ENCODE measurements around the gene KCTD15.

KCTD15 gene

GRCh38 chr19:33862981-33863380, 66.3 kb downstream of the KCTD15 start:
- no peak for DNase-seq

- DNase-seq, result no peak
These were observed 66.8 kb downstream of the KCTD15 start for GRCh38 chr19:33863436-33863835.

DNA sequence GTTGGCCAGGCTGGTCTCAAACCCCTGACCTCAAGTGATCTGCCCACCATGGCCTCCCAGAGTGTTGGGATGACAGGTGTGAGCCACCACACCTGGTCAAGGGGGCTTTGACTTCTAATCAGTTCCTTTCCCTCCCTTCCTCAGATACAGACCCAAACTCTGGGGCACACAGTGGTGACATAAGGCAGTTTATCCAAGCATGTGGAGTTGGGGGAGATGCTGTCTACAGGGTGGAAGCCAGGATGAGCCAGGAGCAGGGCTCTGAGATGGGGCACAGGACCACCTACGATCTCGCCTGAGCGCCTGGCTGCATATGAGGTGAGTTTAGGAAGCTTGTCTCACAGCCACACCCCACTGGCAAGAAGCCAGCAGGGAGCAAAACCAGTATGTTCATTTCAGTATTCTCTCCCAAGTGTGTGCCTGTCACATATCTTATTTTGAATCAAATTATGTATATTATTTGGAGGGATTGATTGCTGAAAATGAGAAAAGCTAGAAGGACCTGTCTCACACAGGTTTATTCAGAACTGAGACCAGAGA, 67.7 kb downstream of the KCTD15 start:
- no peak for DNase-seq

GRCh38 chr19:33865306-33865705, 68.6 kb downstream of the KCTD15 start:
- no peak for DNase-seq
